HL-60 (cell line): ENCODE data around the gene OGFOD3.
"Not testable (repeated sequence)": the region's sequence is repeated elsewhere in the genome, so short reads cannot be mapped to it uniquely, and the experiment has no call there.

Experiments
- DNase-seq, 2 experiments: peaks; one replicate each; pipeline ENCODE4 v3.0.0-alpha.2; 2010 to 2020; ENCODE audit warnings: low read depth in 1 of 2, low spot score in 1 of 2
- H3K27ac ChIP-seq: fragments of 250-450 bp; sonication (Bioruptor Pico); replicated peaks from 2 replicates; pipeline ENCODE4 v1.5.1; 2020; ENCODE audit warnings: mild to moderate bottlenecking, moderate library complexity
- H3K27me3 ChIP-seq: fragments of 250-450 bp; sonication (Bioruptor Pico); 2 replicates; pipeline ENCODE4 v1.5.1; 2021; ENCODE audit warnings: mild to moderate bottlenecking, moderate library complexity; ENCODE audit not compliant: insufficient read depth, poor library complexity, severe bottlenecking
- H3K4me3 ChIP-seq: replicated peaks from 2 replicates; pipeline ENCODE4 v1.5.1; 2011; ENCODE audit warnings: mild to moderate bottlenecking, control low read depth, low read length; ENCODE audit not compliant: insufficient read depth
- CTCF ChIP-seq: IDR thresholded peaks from one replicate; pipeline ENCODE4 v1.5.1; 2011; ENCODE audit warnings: low read length, control low read depth, inconsistent platforms; ENCODE audit not compliant: insufficient read depth
- GABPA ChIP-seq: IDR thresholded peaks from 2 replicates; pipeline ENCODE4 v1.6.1; 2012; ENCODE audit warnings: low read depth
- POLR2AphosphoS5 ChIP-seq: IDR thresholded peaks from 2 replicates; pipeline ENCODE4 v1.6.1; 2012; ENCODE audit warnings: low read depth
- REST ChIP-seq: IDR thresholded peaks from 2 replicates; pipeline ENCODE4 v1.6.1; 2012; ENCODE audit warnings: low read depth; ENCODE audit not compliant: insufficient replicate concordance
- SPI1 ChIP-seq: IDR thresholded peaks from 2 replicates; pipeline ENCODE4 v1.6.1; 2012; ENCODE audit warnings: low read depth, mild to moderate bottlenecking, borderline replicate concordance

The OGFOD3 gene

GRCh38 chr17:82374626-82375331 lies 43.6 kb downstream of the OGFOD3 start:
- no peak for TF ChIP-seq CTCF
- no peak for TF ChIP-seq POLR2AphosphoS5
- no peak for TF ChIP-seq SPI1
- TF ChIP-seq REST, result no peak
- no peak for TF ChIP-seq GABPA
- H3K27me3 ChIP-seq, result peaks cover 39% of the 10 kb centered on the region

GRCh38 chr17:82373731-82374625 lies 44.4 kb downstream of the OGFOD3 start:
- TF ChIP-seq SPI1 (no peak), POLR2AphosphoS5 (no peak)
- no peak for DNase-seq
- Histone ChIP-seq H3K27ac (no peak overlapping the region), H3K4me3 (no peak overlapping the region), H3K27me3 (peaks cover 42% of the 10 kb centered on the region)

More at GRCh38 chr17:82374626-82375331, 43.6 kb downstream of the OGFOD3 start:
- H3K4me3 ChIP-seq, result no peak overlapping the region
- DNase-seq, result no peak
- H3K27ac ChIP-seq, result no peak overlapping the region

- H3K4me3 ChIP-seq, DNase-seq, H3K27ac ChIP-seq: not testable (repeated sequence)
- peaks cover 42% of the 10 kb centered on the region for H3K27me3 ChIP-seq
Measured at GRCh38 chr17:82373072-82373452, 45.3 kb downstream of the OGFOD3 start.

- TF ChIP-seq GABPA, result no peak
- peak; percentile 12; the same call in 1 of the 2 replicates for TF ChIP-seq SPI1
- H3K4me3 ChIP-seq, result no peak overlapping the region
- H3K27ac ChIP-seq, result no peak overlapping the region
- peaks cover 42% of the 10 kb centered on the region for H3K27me3 ChIP-seq
- no peak for DNase-seq
Measured at GRCh38 chr17:82372249-82373071, 45.9 kb downstream of the OGFOD3 start.

- H3K4me3 ChIP-seq, result no peak within 1 kb of the TSS
- no peak within 1 kb of the TSS for H3K27ac ChIP-seq
- no peak for TF ChIP-seq POLR2AphosphoS5
- no peak for TF ChIP-seq SPI1
- TF ChIP-seq GABPA, result no peak
- no peak for TF ChIP-seq REST
- TF ChIP-seq CTCF, result no peak
- DNase-seq, result no peak
- H3K27me3 ChIP-seq, result peaks cover 42% of the 10 kb centered on the region
Measured at GRCh38 chr17:82371333-82372248, 46.8 kb downstream of the OGFOD3 start, which contains the start of gene UTS2R. TSS of gene UTS2R (plus strand) at chr17:82371765. CDS start at chr17:82374325, 2,560 bp downstream.
